GM19397 (cell line): ENCODE measurements around the gene CCDC146.
A peak's percentile ranks its signal among the peaks of the same experiment; 100 is the strongest.
"Not testable (repeated sequence)": the region's sequence is repeated elsewhere in the genome, so short reads cannot be mapped to it uniquely, and the experiment has no call there.

ENCODE experiments used
- ATAC-seq: cut with Tn5 transposase; IDR thresholded peaks from one replicate; pipeline ENCODE4 v1.9.1; 2021; ENCODE audit warnings: mild to moderate bottlenecking, moderate library complexity; ENCODE audit not compliant: unreplicated experiment

The CCDC146 gene

DNA sequence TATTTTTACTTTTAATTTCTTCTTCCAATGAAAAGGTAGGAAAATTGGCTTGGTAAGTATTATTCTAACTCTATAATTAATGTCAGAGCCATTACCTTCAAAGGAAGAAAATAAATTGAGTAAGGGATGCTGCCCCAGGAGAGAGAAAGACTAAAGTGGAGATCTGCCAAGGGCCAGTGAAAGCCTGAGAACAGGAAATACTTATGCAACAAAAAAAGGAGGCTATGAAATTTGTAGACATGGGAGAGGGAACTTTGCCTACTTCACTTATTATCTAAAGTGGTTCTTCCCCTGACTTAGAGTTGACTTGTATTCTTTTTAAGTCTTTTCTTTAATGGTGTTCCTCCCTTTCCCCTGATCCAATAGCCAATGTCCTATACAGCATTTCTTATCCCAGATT is 29.8 kb downstream of the CCDC146 start:
- ATAC-seq, result not testable (repeated sequence)

DNA sequence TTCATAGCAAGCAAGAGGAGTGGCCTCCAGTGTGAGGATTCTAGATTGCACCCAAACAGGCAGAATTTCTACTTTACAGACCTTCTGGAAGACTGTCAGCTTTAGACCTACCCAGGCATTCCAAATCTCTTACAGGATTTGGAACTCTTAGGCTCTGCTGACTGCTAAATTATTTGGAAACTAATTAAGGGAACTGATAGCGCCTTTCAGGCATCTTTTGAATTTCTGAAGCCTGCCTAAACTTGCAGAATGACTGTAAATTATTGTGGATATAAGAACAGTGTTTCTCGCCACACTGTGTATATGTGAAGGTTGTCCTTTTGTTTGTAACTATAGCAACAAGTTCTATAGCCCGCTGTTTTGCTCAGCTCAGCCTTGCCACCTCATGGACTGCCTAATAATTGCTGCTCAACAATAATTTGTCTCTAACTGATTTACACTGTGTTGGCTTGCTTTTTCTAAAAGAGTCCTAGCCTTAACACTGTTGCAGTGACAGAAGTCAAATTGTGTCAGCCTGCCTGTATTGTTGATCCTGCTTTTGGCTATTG is 32.6 kb downstream of the CCDC146 start:
- peak; percentile 41 for ATAC-seq

DNA sequence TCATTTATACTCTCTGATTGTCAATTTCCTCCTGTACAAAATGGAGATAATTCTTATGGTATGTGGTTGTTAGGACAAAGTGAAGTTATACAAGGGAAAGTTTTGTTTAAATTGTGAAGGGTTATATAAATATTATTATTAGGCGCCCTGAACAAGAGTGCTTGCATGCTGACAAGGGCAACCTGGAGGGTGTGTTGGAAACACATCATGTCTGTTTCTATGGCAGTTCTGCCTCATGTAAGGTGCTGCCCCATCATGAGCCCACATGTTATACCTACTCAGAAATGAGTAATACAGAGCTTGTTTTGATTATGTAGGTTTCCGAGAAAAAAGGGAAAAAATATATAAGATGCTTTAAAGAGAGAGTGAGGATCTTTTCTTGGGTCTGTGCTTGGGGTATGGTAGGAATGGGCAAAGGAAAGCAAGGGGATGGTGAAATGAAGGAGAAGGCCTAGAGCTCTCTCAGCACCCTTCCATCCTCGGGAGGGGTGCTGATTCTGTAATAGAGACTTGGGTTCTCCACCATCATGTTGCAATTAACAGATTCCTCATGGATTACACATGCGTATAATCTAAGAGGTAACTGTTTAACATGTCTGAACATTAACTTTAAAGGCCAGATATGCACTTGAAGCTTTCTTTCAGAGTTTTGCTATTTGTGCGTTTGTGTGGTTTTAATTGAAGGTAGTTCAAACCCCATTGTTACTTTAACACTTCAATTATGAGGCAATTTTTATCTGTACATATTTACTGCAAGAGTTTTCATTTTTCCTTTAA is 33.4 kb downstream of the CCDC146 start:
- not testable (repeated sequence) for ATAC-seq

DNA sequence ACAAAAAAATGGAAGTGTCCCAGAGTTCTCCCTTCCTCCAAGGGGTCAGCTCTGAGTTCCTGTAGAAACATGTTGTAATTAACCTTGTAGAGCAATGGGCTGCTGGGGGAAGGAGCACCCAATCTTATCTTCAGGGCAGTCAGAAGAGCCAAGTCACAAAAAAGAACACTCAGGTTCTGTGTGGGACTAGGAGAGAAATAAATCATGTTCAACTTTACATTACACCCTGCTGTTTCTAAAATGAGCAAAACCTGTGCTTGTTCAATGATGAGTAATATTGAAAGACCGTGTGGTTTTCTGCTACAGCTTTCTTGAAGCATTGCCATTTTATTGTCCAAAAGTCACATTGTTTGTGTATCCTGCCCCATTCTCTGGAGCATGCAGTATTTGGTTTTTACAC is 34.6 kb downstream of the CCDC146 start:
- peak; percentile 76 for ATAC-seq

DNA sequence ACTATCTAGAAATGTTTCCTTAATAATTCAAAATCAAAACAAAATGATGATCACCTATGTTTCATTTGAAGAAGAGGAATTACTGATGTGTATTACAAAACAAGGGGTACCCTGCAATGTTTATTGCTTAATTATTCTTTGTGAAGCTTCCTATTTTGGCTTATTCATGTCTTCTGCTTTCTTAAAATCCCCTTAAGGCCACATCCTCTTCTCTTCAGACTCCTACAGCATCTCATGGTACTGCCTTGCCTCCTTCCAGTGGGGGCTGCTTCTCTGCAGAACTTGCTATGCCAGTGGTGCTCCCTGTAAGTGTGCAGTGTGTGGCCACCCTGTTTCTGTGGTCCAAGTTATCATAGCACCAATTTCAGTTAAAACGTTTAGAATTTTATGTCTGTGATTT is 35.0 kb downstream of the CCDC146 start:
- ATAC-seq, result peak; percentile 71

DNA sequence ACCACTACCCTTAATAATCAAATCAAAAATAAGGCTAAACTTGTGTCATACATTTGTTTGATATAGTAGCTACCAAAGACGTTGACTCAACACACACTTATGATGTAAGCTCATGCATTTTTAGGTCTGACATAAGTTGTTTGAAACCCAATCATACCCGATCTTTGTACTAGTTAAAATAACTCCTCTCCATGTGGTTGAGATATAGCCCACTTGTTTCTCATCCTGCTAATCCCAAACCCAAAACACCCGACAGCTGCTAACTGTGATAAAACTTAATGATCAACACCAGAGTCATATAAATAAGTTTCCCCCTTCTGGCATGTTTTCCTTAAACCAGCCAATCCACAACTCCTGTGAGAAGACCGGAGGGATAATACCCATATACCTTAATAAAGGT is 48.7 kb downstream of the CCDC146 start:
- not testable (repeated sequence) for ATAC-seq

DNA sequence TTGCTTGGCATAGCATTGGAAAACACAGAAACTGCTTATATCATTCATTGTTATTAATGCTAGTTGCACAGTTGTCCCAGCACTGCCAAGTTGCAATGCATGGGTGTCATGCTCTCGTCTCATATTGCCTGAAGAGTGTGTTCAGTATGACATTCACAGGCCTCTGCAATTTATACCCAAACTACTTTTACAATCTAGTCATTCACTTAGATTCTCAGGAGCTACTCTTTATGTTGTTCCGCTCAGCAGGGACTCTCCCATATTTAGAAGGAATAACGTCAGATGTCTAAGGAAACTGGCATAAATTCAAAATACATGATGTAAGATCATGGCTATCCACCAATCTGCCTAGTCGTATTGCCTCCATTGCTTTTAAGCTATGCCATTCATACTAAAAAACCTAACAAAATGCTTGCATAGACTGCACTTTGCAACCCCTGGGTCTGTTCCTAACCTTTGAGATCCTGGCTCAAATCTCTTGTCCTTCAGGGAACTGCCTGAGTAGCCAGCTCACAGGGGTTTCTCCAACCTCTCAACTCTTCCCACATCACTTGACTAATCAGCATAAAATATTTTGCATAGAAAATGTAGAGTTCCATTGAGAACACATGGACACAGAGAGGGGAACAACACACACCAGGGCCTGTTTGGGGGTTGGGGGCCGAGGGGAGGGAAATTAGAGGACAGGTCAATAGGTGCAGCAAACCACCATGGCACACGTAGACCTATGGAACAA is 50.2 kb downstream of the CCDC146 start:
- ATAC-seq, result not testable (repeated sequence)

DNA sequence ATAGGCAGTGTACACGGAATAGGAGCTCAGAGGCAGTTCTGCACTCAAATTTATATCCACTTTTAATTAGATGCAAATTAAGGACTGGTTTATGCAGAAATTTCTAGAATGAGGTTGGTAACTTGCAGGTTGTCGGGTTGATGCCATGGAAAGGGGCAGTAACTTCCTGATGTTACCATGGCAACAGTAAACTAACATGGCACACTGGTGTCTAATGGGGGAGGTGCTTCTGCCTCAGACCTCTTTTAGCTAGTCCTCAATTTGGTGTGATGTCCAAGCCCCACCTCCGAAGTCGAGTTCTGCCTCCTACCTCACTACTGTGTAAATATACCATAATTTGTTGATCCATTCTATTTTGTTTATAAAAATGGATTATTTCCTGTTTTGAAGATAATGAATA is 52.0 kb downstream of the CCDC146 start:
- ATAC-seq, result not testable (repeated sequence)

DNA sequence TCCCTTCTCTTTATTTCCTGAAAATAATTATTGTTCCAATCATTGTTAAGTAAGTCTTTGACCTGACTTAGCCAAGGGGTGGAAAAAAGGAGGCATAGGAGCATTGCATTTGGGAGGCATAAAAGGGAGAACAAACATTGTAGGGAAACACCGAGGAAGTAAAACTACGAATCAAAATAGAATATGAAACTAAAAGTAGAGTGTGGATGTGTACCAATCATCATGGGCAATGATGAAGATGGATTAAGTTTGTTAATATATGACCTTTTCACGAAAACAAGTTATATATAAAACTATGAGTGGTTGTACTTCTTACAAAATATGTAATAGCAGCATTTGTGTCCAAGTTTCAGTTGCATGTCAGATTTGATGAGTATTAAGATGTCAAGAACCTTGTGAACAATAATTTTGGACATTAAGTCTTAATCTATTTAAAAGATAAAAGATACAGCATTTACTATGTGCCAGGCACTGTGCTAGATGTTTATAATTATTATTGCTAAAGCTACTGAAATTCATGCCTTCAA is 52.9 kb downstream of the CCDC146 start:
- peak; percentile 65 for ATAC-seq

DNA sequence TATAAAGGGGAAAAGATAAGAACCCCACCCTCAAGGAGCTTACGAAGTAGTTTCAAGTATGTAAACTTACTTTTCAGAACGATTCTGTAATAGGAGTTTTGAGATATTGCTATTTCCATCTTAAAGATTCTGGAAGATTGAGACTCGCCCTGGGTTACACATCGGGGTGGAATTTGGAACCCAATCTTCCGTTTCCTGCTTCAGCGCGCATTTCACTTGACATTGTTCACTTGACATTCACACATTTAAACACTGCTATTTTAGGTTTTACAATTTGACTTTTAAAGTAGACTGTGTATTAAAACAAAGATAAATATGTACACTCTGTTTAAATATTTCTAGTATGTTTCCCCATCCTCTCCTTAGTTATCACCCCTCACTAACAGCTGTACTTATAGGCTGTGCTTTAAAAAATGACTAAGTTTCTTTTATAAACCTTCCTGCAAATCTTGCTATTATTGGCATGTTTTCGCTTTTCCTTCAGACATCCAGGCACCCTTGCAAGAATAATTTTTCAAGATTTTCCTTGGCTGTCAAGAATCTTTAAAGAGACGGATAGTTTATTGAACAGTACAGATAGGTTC is 55.0 kb downstream of the CCDC146 start:
- not testable (repeated sequence) for ATAC-seq

DNA sequence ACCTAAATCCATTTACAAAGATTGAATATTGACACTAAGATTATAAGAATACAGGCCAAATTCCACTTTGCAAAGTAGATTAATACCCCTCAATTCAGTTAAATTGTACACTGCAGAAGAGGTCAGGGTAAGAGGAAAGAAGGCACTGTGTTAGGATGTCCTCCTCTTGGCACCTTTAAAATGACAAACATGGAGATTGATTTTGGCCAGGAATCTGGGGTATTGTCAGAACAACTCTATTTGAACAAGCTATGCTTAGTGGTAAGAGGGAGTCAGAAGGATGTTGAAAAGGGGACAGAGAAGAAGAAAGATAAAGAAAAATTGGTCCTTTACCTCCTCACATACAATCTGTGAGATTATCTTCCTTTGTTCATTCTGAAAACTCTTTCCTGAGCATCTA is 55.6 kb downstream of the CCDC146 start:
- ATAC-seq, result not testable (repeated sequence)

DNA sequence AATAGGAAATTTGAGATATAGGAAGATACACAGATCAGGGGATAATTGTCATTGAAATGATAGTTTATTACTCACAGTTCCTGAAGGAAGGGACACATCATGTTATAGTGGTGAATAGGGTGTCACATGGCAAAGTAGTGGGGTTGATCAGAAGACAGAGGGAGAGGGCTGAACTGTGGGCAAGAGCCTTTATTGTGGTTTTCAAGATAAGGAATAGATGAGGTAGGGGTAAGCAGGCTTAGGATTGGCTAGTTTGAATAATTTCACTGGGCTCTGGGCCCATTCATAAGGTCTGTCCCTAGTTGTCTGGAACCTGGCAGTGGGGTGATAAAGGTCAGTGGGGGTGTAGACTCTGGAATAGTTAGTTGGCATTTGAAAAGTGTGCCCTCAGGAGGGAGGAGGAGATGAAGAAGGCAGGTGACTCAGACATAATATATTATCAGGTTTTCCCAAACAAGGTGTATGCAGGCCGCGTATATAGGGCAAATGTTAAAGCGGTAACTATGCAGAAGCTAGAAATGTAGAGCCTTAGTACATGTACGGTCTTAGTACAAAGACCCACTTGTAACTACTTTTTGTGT is 58.7 kb downstream of the CCDC146 start:
- ATAC-seq, result no peak

DNA sequence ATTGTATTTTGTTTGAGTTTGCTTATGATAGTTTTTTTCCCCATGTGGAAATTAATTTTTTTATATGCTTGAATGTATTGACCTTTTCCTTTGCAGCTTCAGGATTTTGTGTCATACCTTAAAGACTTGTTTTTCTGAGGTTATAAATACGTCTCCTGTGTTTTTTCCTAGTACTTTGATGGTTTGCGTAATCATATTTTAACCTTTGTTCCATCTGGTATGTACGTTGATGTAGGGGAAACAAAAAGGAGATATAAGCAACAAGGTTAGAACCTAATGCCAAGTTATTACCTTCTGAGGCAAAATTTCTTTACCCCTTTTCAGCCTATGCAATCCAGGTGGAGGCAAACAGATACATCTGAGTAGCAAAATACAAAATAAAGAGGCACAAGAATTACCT is 59.3 kb downstream of the CCDC146 start:
- ATAC-seq, result no peak

DNA sequence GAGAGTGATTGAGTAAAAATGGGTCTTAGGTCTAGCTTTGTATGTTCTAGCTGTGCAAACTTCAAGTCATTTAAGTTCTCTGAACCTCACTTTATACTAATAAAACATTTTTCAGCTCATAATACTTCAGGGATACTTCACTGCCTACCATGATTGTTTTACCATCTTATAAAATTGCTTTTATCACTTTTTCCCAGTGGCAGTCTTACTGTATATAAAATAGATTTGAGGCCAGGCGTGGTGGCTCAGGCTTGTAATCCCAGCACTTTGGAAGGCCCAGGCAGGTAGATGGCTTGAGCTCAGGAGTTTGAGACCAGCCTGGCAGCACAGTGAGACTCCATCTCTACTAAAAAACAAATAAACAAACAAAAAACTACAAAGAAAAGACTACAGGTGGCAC is 59.8 kb downstream of the CCDC146 start:
- ATAC-seq, result no peak

DNA sequence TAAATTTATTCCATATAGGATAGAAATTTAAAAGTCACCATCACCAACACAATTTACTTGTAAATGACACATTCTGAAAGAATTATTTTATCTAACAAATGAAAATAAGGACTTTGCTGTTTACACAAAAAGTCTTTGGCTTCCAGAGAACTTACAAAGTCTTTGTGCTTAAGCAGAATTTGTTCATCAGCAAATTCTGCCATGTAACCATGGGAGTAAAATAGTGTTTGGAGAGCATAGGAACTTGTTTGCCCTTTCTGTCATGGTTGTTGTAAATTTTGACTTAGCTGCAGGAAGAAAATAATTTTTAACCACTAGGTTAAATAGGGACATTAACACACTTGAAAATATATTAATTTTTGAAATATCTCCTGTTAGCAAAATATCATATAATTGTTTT is 62.0 kb downstream of the CCDC146 start:
- no peak for ATAC-seq

DNA sequence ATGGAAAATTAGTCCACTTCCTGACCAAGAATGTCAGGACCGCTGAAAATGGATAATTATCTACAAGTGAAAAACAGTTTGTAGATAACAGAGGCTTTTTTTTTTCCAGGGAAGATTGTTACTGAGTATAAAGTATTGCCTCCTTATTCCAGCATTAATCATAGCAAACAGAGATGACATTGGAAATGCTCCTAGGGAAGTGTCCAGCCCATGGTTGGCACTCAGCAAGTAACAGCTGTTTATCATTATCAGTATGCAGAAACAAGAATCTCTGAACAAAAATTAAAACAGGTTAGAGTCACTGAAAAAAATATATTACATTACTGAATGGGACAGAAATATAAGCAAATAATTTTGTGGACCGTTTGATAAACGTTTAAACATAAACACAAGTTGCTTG is 62.6 kb downstream of the CCDC146 start:
- no peak for ATAC-seq

DNA sequence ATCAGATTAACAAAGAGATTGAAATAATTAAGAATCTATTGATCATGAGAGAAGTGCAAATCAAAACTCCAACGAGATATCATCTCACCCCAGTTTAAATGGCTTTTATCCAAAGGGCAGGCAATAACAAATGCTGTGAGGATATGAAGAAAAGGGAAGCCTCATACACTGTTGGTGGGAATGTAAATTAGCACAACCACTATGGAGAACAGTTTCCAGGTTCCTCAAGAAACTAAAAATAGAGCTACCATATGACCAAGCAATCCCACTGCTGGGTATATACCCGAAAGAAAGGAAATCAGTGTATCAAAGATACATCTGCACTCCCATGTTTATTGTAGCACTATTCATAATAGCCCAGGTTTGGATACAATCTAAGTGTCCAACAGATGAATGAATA is 63.5 kb downstream of the CCDC146 start:
- no peak for ATAC-seq

DNA sequence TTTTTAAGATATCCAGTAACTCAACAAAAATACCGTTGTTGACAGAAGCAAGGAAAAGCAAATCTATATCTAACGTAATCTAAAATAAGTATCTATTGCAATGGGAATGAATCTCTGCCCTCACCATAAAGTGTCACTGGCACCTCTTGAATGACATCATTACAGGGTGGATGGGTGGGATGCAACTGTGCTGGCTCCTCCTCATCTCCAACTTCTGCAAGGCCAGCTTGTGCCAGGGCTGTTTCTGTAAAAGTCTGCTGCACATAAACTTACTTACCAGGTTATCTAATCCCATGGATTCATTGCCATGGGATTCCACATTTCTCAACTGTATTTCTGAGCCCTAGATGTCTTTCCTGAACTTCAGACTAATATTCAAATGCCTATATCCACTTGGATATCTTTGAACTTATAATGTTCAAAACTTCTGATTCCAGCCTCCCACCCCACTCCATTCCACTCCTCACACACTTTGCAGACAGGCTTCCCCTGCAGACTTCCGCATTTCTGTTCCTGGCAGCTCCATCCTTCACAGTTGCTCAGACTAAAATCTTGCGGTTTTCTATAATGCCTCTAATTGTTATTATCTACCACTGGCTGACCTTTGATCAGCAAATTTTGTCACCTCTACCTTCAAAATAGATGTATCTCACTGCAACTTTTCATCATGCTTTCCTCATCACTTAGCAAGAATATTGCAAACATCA is 66.5 kb downstream of the CCDC146 start:
- no peak for ATAC-seq

DNA sequence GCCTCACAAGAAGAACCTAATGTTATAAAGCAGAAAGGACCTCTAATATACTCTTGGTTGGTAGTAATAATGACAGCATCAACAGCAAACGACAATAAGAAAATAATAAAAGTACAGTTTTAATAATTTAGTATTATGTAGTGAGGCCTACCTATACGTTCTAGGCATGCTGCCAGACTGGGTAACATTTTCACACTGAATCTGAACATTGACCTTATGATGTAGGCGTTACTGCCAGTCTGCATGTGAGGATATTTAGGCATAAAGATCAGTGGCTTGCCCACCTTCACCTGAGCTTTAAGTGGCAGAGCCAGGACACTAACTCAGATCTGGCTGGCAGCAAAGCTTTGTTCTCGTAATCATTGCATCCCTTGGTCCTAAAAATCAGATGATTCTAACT is 74.7 kb downstream of the CCDC146 start:
- no peak for ATAC-seq
